GM12892 (cell line): ENCODE measurements around the gene SYNDIG1.

Experiments
- DNase-seq: peaks from one replicate; pipeline ENCODE4 v3.0.0; 2011; ENCODE audit not compliant: insufficient read length
- FAIRE-seq: peaks from 2 replicates; lab custom pipeline; 2011; peaks lifted over from hg19 to GRCh38; lab: Jason Lieb, UNC
- POLR2A ChIP-seq: IDR thresholded peaks from 2 replicates; pipeline ENCODE4 v1.6.1; 2011; ENCODE audit warnings: low read depth, low read length, control low read depth
- POLR2AphosphoS5 ChIP-seq: IDR thresholded peaks from 2 replicates; pipeline ENCODE4 v1.6.1; 2011; ENCODE audit warnings: low read depth, low read length, control low read depth
- TAF1 ChIP-seq: IDR thresholded peaks from 2 replicates; pipeline ENCODE4 v1.6.1; 2011; ENCODE audit warnings: low read depth, mild to moderate bottlenecking, control low read depth, low read length, borderline replicate concordance

SYNDIG1 gene

DNA sequence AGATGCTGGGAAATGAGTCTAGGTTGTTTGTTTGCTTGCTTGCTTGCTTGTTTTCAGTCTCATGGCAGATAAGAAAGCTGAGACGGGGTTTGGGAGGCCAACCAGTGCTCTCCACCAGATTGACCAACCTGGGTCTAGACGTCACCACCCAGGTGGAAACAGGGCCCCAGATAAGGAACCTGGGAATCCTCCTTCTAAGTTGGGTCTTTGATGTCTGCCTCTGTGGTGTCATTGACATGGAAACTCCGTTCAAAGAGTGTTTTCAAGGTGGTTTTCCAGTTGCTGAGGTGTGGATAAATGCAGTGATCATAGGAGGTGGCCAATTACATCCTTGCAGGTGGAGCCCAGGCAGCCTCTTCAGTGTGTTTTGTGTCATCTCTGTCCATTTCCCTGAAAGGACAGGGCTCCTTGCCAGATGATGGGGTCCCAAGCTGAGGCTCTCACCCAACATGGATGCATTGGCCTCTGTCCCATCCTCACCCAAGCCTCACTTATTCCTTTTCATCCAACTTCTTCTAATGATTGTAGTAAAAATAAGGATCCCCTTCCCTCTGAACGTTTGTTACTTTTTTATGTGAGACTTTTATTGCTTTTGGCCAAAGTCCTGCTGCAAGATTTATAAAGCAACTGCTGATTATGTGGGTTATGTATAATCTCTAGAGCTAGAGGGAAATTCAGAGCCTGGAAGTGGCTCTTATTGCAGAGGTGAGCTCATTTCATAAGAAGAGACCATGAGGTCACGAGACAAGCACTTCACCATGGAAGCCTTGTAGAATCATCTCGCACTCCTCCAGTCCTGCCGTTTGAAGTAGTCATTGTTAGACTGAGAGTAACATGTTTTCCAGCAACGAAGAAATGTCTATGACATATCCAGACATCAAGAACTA is 32.0 kb upstream of the SYNDIG1 start:
- FAIRE-seq (no peak), DNase-seq (no peak)
- TF ChIP-seq POLR2AphosphoS5 (no peak), TAF1 (no peak), POLR2A (no peak)

DNA sequence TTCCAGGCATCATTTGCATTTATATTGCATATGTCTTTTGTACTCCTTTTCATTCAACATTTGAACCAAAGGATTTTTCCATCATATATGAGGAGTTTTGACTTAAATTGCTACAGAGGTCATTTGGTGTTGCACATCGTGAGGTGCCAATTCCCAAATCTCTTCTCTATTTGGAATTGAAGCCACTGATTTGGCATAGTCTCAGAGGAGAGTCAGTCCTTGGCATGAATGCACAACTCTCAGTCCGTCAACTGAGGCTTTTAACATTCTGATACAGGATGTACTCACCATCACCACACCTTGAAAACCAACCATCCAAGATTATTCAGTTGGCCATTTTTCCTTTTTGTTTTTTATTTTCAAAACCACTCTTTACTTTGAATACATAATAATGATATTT is 31.1 kb upstream of the SYNDIG1 start:
- DNase-seq (no peak), FAIRE-seq (no peak)
- no peak for TF ChIP-seq POLR2A
- no peak for TF ChIP-seq TAF1
- TF ChIP-seq POLR2AphosphoS5 = no peak

DNA sequence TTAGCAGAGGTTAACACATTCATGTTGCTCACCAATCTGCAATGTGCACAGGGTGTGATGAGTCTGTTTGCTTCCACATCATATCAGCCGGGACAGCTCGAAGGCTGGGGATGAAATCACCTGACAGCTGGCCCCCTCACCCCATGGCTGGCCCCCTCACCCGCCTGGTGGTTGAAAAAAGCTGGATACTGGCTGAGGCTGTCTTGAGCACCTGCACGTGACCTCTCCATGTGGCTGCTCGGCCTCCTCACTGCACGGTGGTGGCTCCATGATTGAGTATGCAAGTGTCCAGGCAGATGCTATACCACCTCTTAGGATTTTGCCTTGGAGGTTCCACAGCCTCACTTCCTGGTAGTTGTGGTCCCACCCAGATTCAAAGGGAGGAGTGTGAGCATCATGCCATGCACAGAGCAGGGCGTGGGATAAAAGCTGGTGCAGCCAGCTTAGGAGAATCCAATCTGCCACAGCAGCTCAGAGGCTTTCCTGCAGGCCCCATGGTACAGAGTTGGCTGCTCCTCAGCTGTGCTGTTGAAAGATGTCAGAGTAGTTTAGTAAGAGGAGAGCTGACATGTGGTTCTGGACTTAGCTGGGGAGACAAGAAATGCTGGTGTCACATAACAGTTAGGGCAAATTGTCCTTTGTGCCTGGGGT is 29.6 kb upstream of the SYNDIG1 start:
- DNase-seq (no peak), FAIRE-seq (no peak)
- no peak for TF ChIP-seq TAF1
- no peak for TF ChIP-seq POLR2A
- no peak for TF ChIP-seq POLR2AphosphoS5

DNA sequence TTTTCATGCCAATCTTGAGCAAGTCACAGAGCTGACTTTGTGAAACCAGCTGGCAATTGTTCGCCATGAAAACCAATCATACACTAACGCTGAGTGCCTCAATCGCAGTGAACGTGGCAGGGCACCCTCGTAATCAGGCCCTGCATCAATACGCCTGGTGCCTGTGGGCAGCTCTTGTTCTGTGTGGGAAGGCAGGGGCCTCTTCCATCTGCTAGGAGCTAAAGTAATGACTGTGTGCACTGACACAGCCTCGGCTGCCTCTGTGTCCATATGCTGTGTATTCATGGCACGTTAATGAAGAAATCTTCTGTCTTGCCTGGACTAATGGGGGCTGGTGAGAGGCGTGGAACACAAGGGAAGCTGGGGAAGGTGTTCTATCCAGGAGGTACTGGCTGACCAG is 27.8 kb upstream of the SYNDIG1 start:
- FAIRE-seq (no peak), DNase-seq (no peak)
- no peak for TF ChIP-seq TAF1
- TF ChIP-seq POLR2A = no peak
- no peak for TF ChIP-seq POLR2AphosphoS5

DNA sequence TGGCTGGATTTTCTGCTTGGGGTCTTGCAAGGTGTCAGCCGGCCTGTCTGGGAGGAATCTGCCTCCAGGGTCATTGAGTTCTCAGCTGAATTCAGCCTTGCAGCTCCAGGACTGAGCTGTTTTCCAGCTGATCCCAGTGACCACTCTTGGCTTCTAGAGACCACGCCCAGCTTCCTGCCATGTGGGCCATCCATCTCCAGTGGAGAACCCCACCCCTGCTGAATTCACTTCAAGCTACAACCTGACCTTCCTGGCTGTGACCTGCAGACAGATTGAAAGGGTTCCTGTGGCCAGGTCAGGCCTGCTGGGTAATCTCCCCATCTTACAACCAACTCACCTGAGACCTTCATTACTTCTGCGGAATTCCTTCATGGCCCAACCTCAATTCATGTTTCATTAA is 26.5 kb upstream of the SYNDIG1 start:
- TF ChIP-seq POLR2AphosphoS5 (no peak), POLR2A (no peak), TAF1 (no peak)
- FAIRE-seq (no peak), DNase-seq (no peak)

DNA sequence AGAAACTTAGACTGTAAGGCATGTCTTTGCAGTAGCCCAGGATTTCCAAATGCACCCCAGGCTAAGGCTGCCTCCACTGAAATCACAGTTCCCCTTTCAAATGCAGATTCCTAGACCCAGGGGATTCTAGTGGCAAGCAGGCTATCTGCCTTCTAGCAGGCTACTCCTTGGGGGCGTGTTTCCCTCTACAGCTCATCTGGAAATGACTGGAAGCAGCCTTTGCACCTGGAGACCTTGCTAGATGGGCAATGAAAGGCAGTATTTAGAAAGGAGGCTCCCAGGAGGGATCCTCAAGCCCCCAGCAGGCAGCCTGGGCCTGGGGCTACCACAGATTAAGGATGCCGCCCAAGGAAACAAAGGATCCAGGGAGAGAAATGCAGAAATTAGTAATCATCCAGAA is 26.0 kb upstream of the SYNDIG1 start:
- FAIRE-seq (no peak), DNase-seq (no peak)
- no peak for TF ChIP-seq POLR2A
- no peak for TF ChIP-seq TAF1
- no peak for TF ChIP-seq POLR2AphosphoS5

DNA sequence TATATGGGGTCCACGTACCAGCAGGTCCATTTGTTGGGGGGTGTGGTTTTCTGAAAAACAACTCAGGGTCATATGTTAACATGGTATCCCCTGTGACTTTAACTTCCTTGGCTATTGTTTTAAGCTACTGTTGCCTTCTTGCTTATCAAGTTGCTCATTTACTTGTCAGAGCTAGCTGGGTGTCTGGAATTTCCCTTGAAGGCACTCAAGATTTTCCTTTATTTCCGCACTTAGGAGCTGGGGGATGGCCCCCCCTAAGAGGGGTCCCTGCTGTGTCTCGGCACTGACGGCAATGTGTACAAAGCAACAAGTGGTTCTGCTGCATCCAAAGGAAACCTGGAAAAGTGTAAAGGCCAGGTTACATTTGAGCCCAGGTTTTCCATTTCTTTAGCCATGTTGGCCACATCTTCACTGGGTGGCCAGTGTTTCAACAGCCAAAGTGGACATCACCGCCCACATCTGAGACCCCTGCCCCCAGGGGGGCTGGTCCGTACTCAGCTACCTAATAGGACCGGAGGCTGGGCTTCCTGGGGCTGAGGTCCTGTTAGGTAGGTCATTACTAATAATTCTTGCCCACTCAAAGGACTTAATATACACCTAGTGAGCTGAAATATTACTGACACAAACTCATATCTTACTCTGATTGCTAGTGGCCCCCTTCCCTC is 24.8 kb upstream of the SYNDIG1 start:
- DNase-seq (no peak), FAIRE-seq (no peak)
- TF ChIP-seq POLR2A = no peak
- no peak for TF ChIP-seq POLR2AphosphoS5
- TF ChIP-seq TAF1 = no peak

DNA sequence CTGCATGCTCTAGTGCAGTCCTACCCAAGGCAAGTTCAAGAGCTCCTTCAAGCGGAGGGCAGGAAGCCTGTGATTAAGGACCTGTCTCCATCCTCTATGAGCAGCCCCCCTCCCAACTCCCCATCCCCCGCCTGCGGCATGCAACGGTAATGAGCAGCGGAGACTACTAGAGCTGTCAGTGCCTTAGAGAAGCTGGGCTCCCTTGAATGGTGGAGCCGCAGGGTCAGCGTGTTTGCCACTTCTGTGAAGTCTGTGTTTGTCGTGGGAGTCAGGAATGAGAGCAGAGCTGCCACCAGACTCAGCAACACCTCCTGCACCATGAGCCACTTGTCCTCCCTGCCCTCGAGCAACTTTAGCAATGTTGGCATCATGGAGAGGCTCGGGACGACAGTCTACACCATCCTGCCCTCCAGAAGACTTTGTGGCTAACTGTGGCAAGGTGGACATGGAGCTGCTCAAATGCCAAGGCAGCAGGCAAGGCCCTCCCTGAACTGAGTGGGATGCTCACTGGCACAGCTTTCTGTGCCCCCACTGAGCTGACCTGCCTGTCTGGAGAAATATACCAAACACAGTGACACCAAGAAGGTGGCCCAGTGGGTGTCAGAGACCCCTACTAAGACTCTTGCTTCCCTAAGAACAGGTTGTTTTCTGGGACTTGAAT is 23.8 kb upstream of the SYNDIG1 start:
- no peak for TF ChIP-seq TAF1
- no peak for DNase-seq
- no peak for FAIRE-seq

DNA sequence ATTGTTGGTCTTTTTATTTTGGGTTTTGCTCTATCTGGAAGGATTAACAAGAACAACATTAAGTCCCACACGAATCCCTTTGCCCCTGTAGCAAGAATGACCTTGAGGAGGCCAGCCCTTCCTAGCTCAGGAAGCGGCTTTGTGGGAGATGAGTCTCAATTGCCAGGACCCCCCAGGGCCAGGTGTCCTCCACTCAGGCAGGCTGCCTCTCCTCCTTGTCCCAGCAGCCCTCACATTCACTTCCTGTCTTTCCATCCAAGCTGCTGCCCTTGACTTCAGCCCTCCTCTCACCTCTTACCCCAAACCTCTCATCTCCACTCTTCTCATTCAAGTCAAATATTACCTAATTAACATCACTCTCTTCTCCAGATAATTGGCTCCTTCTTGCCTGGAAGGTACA is 22.6 kb upstream of the SYNDIG1 start:
- no peak for FAIRE-seq
- TF ChIP-seq POLR2AphosphoS5 = no peak
- no peak for TF ChIP-seq TAF1
- no peak for TF ChIP-seq POLR2A
- DNase-seq = no peak

DNA sequence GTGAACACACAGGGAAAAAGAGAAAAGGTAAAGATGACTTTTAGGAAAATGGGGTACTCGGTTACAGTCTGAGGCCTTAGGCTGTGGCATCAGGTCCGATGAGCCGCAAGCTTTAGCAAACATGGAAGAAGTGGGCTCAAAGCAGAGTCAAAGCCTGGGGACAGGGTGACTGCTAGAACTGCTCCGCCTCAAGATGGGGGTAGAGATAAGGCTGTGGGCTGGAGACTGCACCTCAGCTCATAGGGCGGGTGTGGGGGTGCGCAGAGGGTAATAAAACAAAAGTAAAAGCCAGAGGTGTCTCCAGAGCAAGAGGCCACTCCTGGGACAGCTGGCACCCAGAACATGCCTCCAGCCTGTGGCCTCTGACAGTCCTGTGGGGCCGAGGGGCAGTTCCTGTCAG is 21.3 kb upstream of the SYNDIG1 start:
- DNase-seq (no peak), FAIRE-seq (no peak)
- TF ChIP-seq POLR2A = no peak
- TF ChIP-seq POLR2AphosphoS5 = no peak
- TF ChIP-seq TAF1 = no peak

DNA sequence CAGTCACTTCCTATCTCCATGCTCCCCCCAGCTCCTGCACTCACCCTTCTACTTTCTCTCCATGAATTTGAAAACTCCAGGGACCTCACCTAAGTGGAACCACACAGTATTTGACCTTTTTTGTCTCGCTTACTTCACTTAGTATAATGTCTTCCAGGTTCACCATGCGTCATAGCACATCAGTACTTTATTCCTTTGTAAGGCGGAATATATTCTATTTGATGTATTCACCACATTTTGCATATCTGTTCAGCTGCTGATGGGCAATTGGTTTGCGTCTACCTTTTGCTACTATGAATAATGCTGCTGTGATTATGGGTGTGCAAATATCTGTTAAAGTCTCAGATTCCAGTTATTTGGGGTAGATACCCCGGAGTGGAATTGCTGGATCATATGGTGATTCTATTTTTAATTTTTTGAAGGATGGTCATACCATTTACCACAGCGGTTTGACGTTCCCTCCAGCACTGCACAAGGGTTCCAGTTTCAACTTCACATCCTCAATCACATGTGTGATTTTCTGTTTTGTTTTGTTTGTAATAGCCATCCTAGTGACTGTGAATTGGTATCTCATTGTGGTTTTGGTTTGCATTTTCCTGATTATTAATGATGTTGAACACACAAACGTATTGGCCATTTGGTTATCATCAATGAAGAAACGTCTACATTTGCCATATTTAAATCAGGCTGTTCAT is 20.3 kb upstream of the SYNDIG1 start:
- FAIRE-seq (no peak), DNase-seq (no peak)
- TF ChIP-seq TAF1 (no peak), POLR2AphosphoS5 (no peak), POLR2A (no peak)

DNA sequence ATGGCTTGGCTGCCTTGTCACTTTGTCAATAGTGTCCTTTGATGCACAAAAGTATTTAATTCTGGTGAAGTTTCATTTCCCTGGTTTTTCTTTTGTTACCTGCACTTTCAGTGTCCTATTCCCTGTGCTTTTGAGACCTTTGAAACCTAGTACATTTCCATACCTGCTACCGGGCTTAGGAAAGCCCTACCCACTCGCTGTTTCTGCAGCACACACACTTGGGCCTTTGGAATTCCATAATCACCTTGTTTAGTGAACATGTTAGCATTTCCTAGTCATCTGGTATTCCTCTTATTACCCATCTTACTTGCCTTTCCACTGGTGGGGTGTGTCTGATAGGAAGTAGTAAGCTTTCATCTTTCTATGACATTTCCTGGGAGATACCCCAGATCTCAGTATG is 19.3 kb upstream of the SYNDIG1 start:
- DNase-seq (no peak), FAIRE-seq (no peak)
- TF ChIP-seq POLR2A (no peak), POLR2AphosphoS5 (no peak), TAF1 (no peak)
